ENCODE measurements around the gene RFC1. TPM values are rescaled to one million over a fixed set of nuclear protein-coding genes. Genes with fewer than 3 reads are reported as not detected.

RFC1 gene
- total and polyA plus RNA-seq, 10 donors = 8.0 to 54.9 (median 41.8) TPM

GRCh38 chr4:39324897-39325613, 41.1 kb downstream of the RFC1 start:
- Histone ChIP-seq H3K4me3 (no peak overlapping the region), H3K27ac (no peak overlapping the region), H3K27me3 (replicated peaks in 1 of 7) (no peaks in the 10 kb centered on the region), H3K36me3 (peaks cover 0 to 82% (median 36%) of the 10 kb centered on the region in 6 donors), H3K9me3 (no peaks in the 10 kb centered on the region), H3K4me1 (no peaks in the 10 kb centered on the region)
- intact Hi-C loops (cut with DNase I; ENCODE audit: low total_unique reads) = no loop called here
- no peak for DNase-seq
- 83 to 99% (median 94%) methylated on average over 4 of the region's 4 CpGs for WGBS, 5 donors
- TF ChIP-seq, protein P1, sequence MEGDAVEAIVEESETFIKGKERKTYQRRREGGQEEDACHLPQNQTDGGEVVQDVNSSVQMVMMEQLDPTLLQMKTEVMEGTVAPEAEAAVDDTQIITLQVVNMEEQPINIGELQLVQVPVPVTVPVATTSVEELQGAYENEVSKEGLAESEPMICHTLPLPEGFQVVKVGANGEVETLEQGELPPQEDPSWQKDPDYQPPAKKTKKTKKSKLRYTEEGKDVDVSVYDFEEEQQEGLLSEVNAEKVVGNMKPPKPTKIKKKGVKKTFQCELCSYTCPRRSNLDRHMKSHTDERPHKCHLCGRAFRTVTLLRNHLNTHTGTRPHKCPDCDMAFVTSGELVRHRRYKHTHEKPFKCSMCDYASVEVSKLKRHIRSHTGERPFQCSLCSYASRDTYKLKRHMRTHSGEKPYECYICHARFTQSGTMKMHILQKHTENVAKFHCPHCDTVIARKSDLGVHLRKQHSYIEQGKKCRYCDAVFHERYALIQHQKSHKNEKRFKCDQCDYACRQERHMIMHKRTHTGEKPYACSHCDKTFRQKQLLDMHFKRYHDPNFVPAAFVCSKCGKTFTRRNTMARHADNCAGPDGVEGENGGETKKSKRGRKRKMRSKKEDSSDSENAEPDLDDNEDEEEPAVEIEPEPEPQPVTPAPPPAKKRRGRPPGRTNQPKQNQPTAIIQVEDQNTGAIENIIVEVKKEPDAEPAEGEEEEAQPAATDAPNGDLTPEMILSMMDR (IDR thresholded peaks at IDR 0.05 in 8 of 11, conservative IDR thresholded peaks at IDR 0.05 in 3 of 11) = no peak
- no peak for TF ChIP-seq POLR2A (IDR thresholded peaks at IDR 0.05)
- TF ChIP-seq POLR2AphosphoS5 (IDR thresholded peaks at IDR 0.05) = no peak

GRCh38 chr4:39324446-39324845, 41.7 kb downstream of the RFC1 start:
- Histone ChIP-seq H3K27ac (no peak overlapping the region), H3K4me3 (no peak overlapping the region), H3K9me3 (no peaks in the 10 kb centered on the region), H3K36me3 (peaks cover 0 to 88% (median 42%) of the 10 kb centered on the region in 6 donors), H3K4me1 (no peaks in the 10 kb centered on the region), H3K27me3 (replicated peaks in 1 of 7) (no peaks in the 10 kb centered on the region)
- intact Hi-C loops (cut with DNase I; ENCODE audit: low total_unique reads) = no loop called here
- 89 to 97% (median 97%) methylated on average over 2 of the region's 2 CpGs for whole genome bisulfite sequencing, 5 donors
- TF ChIP-seq POLR2A (IDR thresholded peaks at IDR 0.05) = no peak
- no peak for TF ChIP-seq POLR2AphosphoS5 (IDR thresholded peaks at IDR 0.05)
- TF ChIP-seq, protein P1 (IDR thresholded peaks at IDR 0.05 in 8 of 11, conservative IDR thresholded peaks at IDR 0.05 in 3 of 11) = no peak
- DNase-seq = no peak

DNA sequence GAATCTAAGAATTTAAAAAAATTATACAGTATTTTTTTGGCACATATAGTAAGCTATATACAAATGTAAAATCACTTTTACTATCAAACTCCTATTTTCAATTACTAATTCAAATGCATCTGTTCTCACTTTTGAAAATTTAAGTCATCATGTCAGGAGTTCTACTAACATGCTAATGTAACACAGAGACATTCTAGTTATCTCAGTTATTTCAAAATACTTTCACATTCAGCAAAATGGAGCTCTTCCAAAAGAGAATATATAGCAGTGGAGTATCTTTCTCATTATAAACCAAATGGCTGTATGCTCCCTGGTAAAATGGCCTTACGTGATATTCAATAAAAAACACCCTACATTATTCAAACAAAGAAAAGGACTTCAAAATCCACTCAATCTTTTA, 42.3 kb downstream of the RFC1 start:
- Histone ChIP-seq H3K27ac (no peak overlapping the region), H3K9me3 (no peaks in the 10 kb centered on the region), H3K27me3 (replicated peaks in 1 of 7) (no peaks in the 10 kb centered on the region), H3K4me1 (no peaks in the 10 kb centered on the region), H3K36me3 (peaks cover 0 to 94% (median 45%) of the 10 kb centered on the region in 6 donors), H3K4me3 (no peak overlapping the region)
- WGBS, 5 donors = 94 to 100% (median 98%) methylated on average over 1 of the region's 1 CpG
- intact Hi-C loops (cut with DNase I; ENCODE audit: low total_unique reads) = no loop called here
- TF ChIP-seq, protein P1 (IDR thresholded peaks at IDR 0.05 in 8 of 11, conservative IDR thresholded peaks at IDR 0.05 in 3 of 11) = no peak
- TF ChIP-seq POLR2AphosphoS5 (IDR thresholded peaks at IDR 0.05) = no peak
- DNase-seq = no peak

DNA sequence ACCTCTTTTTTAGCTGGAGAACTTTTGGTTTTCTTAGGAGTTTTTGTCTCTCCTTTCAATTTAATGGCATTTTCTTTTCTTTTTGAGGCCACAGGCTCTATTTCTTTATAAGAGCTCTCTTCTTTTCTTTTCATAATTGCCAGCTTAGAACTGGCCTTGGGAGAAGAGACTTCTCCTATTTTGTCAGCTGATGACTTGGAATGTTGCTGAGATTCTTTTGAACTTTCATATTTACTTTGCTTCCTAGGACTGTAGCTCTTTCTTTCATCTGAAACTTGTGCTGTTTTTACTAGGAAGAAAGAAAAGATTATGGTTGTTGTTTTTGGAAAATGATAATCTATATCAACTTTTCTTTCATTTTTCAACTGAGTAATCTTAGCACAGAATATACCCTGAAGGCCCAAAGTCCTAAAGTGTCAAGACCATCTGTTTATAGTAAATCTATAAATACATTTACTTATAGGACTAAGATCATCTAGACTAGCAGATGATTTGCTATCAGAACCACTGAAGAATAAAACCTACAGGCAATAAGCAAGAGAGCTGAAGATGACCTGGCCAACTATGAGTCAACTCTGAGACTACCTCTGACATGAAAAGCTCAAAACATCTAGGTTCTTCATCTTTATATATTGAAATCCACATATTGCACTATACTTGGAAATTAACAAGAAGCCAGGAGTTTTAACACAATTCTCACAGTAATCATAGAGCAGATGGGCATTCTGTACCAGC, 45.6 kb downstream of the RFC1 start:
- Histone ChIP-seq H3K36me3 (peaks cover 0 to 100% (median 48%) of the 10 kb centered on the region in 6 donors), H3K4me1 (no peaks in the 10 kb centered on the region), H3K9me3 (no peaks in the 10 kb centered on the region), H3K4me3 (no peak overlapping the region), H3K27me3 (replicated peaks in 1 of 7) (no peaks in the 10 kb centered on the region), H3K27ac (no peak overlapping the region)
- no peak for TF ChIP-seq POLR2AphosphoS5 (IDR thresholded peaks at IDR 0.05)
- no peak for TF ChIP-seq POLR2A (IDR thresholded peaks at IDR 0.05)
- TF ChIP-seq, protein P1 (IDR thresholded peaks at IDR 0.05 in 8 of 11, conservative IDR thresholded peaks at IDR 0.05 in 3 of 11) = no peak
- intact Hi-C loops (cut with DNase I; ENCODE audit: low total_unique reads) = no loop called here
- DNase-seq = no peak

Data from spleen (tissue), 11 donors.